HG03354 (cell line): Measurements from ENCODE around the gene RNF112.

ENCODE experiments used
- ATAC-seq: cut with Tn5 transposase; IDR thresholded peaks from one replicate; pipeline ENCODE4 v1.9.1; 2021; ENCODE audit warnings: mild to moderate bottlenecking; ENCODE audit not compliant: unreplicated experiment, poor library complexity, severe bottlenecking

RNF112 gene

GRCh38 chr17:19372866-19373504, 38.0 kb upstream of the RNF112 start:
- no peak for ATAC-seq

DNA sequence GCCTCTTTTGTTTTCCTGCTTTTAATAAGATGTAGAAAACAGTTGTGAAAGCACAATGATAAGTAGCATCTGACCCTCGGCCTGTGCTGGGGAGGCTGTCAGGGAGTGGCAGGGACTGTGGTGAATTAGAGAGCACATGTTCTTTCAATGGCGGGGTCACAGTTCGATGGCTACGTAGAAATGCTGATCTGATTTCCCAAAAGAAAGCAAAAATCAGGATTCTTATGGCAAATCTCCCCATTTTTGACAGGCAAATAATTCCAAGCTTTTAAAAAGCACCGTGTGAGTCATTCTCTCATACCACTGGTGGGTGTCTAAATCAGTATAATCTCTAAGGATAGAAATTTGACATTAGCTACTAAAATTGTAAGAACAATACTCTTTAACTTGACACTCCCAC, 36.9 kb upstream of the RNF112 start:
- ATAC-seq, result no peak

DNA sequence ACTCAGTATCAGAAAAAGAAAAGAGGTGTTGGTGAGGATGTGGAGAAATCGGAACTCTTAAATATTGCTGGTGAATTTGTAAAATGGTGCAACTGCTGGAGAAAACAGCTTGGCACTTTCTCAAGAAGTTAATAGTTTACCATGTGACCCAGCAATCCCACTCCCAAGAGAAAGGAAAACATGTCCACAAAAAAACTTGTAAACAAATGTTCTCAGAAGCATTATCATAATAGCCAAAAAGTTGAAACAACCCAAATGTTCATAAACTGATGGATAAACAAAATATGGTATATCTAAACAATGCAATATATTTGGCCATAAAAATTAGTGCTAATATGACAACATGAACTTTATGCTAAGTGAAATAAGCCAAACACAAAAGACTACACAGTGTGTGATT, 35.3 kb upstream of the RNF112 start:
- no peak for ATAC-seq

GRCh38 chr17:19376811-19377210, 34.2 kb upstream of the RNF112 start:
- no peak for ATAC-seq

GRCh38 chr17:19377602-19378415, 33.2 kb upstream of the RNF112 start:
- ATAC-seq, result peak; percentile 92

DNA sequence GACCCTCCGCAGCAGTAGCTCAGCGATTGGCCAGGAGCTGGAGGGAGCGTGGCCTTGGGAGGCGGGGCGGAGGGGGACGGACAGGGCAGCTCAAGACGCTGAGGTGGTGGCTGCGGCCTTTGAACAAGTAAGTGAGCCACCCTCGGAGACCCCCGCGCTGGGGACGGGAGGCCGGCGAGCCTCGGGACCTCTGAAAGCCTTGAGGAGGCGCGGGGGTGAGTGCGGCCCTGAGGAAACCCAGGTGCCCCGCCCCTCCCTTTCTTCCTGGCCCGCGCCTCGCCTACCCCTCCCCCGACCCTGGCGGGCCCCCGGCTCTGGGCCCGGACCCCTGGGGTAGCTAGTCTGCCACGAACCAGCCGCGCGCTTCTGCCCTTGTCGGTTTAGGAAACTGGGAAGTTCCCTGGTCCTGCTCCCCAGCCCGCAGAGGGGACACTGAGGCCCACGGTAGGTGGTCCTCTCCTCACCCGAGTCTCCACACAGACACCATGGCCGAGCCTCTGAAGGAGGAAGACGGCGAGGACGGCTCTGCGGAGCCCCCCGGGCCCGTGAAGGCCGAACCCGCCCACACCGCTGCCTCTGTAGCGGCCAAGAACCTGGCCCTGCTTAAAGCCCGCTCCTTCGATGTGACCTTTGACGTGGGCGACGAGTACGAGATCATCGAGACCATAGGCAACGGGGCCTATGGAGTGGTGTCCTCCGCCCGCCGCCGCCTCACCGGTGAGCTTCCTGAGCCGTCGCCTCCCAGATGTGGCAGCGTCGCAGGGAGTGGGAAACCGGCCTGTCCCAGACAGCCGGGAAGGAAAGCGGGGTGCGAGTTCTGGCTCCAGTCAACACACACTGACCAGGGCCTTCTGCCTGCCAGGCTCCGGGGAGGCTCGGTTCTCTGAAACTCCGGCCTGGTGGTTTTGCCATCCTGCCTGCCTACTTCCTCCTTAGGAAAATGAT, 32.3 kb upstream of the RNF112 start, which contains the start of gene MAPK7:
Gene MAPK7, plus strand, starts transcription at position 83 of the 945 bp plus-strand sequence. Its CDS starts 403 bp downstream, at position 486.
- peak; percentile 12 for ATAC-seq

GRCh38 chr17:19379361-19380065, 31.5 kb upstream of the RNF112 start:
- no peak for ATAC-seq

- no peak for ATAC-seq
These were observed 30.3 kb upstream of the RNF112 start for GRCh38 chr17:19380481-19381301.

- ATAC-seq, result no peak
These were observed 29.7 kb upstream of the RNF112 start for GRCh38 chr17:19381361-19381740.

- ATAC-seq, result no peak
These were observed 29.1 kb upstream of the RNF112 start for GRCh38 chr17:19381741-19382444.

DNA sequence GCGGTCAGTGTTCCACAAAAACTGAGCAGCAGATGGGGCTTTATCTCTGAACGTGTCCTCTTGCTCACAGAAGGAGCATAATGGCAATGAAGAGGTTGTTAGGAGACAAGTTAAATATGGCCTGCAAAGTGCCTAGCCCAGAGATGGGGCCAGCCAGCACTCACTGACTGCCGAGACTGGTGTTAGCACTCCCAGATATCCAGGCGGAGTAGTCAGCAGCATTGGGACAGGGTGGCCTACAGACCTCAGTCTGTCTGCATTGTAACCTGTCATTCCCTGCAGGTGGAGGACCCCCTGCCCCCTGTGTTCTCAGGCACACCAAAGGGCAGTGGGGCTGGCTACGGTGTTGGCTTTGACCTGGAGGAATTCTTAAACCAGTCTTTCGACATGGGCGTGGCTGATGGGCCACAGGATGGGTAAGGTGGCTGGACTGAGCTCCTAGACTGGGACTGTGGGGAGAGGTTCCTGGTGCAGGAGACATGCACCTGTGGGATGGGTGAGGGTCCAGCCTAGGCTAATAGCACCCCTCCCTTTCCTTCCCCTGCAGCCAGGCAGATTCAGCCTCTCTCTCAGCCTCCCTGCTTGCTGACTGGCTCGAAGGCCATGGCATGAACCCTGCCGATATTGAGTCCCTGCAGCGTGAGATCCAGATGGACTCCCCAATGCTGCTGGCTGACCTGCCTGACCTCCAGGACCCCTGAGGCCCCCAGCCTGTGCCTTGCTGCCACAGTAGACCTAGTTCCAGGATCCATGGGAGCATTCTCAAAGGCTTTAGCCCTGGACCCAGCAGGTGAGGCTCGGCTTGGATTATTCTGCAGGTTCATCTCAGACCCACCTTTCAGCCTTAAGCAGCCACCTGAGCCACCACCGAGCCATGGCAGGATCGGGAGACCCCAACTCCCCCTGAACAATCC, 28.2 kb upstream of the RNF112 start:
- no peak for ATAC-seq

- ATAC-seq, result no peak
These were observed 27.2 kb upstream of the RNF112 start for GRCh38 chr17:19383681-19384470.

- no peak for ATAC-seq
These were observed 26.2 kb upstream of the RNF112 start for GRCh38 chr17:19384723-19385391.

DNA sequence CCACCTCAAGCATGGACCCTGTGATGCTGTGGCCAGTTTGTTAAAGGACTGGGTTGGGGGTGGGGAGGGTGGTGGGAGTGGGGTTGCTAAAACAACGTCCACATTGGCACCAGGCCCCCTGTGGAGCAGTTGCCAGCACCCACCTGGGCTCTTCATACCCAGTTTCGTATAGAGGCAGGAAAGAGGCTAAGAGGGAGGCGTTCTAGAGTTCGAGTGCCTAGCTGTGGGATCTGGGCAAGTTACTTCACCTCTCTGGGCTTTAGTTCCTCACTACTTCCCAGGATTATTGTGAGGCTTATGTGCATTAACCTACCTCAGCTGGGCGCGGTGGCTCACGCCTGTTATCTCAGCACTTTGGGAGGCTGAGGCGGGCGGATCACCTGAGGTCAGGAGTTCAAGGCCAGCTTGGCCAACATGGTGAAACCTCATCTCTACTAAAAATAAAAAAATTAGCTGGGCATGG, 25.5 kb upstream of the RNF112 start:
- ATAC-seq, result no peak

GRCh38 chr17:19386051-19386929, 24.7 kb upstream of the RNF112 start:
- no peak for ATAC-seq
